Measurements from ENCODE around the gene USP25. TPM values are rescaled to one million over a fixed set of nuclear protein-coding genes. Genes with fewer than 3 reads are reported as not detected.

USP25 gene
- polyA plus RNA-seq, 3 donors: 54.3 to 63.7 (median 63.2) TPM

DNA sequence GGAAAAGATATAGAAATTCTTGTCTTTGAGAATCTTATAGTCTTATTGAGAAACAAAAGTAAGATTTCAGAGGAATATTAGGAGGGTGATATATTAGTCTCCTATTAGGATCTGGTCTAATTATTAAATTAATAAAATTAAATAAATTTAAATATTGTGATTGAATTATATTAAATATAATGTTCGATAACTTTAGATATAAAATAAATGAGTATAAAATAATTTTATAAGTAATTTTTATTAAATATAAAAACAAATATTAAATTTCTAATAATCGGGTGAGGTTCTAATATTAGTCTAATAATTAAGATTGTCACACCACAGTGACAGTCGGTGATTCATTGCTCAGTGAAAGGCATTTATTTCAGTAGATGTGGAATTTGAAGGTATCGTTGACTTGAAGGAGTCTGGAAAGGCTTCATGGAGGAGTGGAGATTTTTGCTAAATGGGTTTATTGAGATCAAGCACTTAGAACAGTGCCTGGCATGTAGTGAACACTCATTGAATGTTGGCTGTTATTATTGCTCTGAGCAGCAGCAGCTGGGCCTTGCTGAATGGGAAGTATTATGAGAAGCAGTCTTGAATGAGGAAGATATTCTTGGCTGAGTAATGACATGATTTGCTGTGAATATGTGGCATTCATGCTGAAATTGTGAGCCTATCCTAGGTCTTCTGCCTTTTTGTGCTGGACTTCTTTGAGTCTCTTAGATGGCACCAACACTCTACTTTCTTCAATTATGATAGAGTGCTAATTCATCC is 74.6 kb downstream of the USP25 start:
- DNase-seq (ENCODE audit: low read depth in 3 of 3, low spot score in 2 of 3): no peak

- no peak for DNase-seq (ENCODE audit: low read depth in 3 of 3, low spot score in 2 of 3)
These were observed 79.3 kb downstream of the USP25 start for GRCh38 chr21:15809065-15809464.

- DNase-seq (ENCODE audit: low read depth in 3 of 3, low spot score in 2 of 3): no peak
These were observed 80.0 kb downstream of the USP25 start for GRCh38 chr21:15809818-15810217.

DNA sequence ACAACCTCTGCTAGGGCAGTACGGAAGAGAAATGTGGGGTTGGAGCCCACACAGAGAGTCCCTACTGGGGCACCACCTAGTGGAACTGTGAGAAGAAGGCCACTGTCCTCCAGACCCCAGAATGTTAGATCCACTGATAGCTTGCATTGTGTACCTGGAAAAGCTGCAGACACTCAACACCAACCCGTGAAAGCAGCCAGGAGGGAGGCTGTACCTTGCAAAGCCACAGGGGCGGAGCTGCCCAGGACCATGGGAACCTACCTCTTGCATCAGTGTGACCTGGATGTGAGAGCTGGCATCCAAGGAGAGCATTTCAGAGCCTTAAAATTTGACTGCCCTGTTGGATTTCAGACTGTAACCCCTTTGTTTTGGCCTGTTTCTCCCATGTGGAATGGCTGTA is 85.5 kb downstream of the USP25 start:
- no peak for DNase-seq (ENCODE audit: low read depth in 3 of 3, low spot score in 2 of 3)

- DNase-seq (ENCODE audit: low read depth in 3 of 3, low spot score in 2 of 3): no peak
These were observed 90.5 kb downstream of the USP25 start for GRCh38 chr21:15820327-15820726.

- DNase-seq (ENCODE audit: low read depth in 3 of 3, low spot score in 2 of 3): no peak
These were observed 91.1 kb downstream of the USP25 start for GRCh38 chr21:15820852-15821379.

- DNase-seq (ENCODE audit: low read depth in 3 of 3, low spot score in 2 of 3): no peak
These were observed 93.8 kb downstream of the USP25 start for GRCh38 chr21:15823486-15824150.

DNA sequence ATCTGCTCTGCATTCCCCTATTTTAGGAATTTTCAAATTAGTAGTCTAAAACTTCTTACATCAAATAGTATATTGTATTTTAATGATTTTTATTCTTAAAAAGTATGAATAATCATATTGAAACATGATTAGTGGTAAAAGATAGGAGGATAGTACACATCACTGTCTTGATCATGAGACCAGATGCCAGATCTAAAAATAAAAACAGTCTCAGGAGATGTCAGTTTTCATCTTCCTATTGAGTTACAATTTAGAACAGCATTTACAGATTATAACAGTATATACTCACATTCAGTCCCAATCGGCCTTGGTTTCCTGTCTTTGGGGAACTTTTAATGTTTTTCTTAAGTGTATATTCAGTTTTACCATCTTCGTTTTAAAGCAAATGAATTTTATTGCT is 95.9 kb downstream of the USP25 start:
- no peak for DNase-seq (ENCODE audit: low read depth in 3 of 3, low spot score in 2 of 3)

GRCh38 chr21:15826147-15826780 is 96.5 kb downstream of the USP25 start:
- peak in 2 of 3 donors; percentile 1 to 15 for DNase-seq (ENCODE audit: low read depth in 3 of 3, low spot score in 2 of 3)

GRCh38 chr21:15826908-15827601 is 97.3 kb downstream of the USP25 start:
- no peak for DNase-seq (ENCODE audit: low read depth in 3 of 3, low spot score in 2 of 3)

- no peak for DNase-seq (ENCODE audit: low read depth in 3 of 3, low spot score in 2 of 3)
These were observed 101.7 kb downstream of the USP25 start for GRCh38 chr21:15831497-15831896.

DNA sequence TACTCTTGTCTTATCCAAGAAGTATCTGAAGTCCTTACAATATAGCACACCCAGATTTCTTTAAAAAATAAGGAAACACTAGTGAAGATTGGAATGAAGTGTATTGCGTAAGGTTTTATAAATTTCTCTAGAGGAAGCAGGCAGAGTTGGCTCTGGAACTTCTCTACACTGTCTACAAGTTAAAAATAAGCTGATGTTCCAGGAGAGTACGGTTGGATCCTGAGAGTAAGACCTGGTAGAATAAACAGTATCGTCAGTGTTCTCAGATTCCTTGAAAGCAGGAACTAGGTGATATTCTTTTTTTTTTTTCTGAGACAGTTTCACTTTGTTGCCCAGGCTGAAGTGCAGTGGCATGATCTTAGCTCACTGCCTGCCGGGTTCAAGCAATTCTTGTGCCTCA is 107.9 kb downstream of the USP25 start:
- DNase-seq (ENCODE audit: low read depth in 3 of 3, low spot score in 2 of 3): no peak

- DNase-seq (ENCODE audit: low read depth in 3 of 3, low spot score in 2 of 3): no peak
These were observed 109.2 kb downstream of the USP25 start for GRCh38 chr21:15839026-15839425.

GRCh38 chr21:15839601-15840000 is 109.8 kb downstream of the USP25 start:
- DNase-seq (ENCODE audit: low read depth in 3 of 3, low spot score in 2 of 3): no peak

DNA sequence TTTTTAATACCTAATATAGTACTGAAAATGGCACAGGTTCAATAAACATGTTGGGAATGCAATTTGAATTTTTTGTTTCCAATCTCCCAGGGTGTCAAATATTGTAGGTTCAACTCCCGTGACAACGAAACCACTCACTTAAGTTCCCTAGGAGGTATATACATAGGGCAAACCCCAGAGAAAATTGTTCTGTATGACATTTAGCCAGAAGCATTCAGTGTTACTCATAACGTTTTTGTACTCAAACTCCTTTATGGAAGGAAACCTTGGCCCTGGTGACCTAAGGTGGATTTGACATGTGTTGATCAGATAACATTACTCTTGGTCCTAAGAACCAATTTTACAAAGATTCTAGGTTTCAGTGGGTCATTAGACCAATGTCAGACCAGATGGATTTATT is 110.6 kb downstream of the USP25 start:
- no peak for DNase-seq (ENCODE audit: low read depth in 3 of 3, low spot score in 2 of 3)

- no peak for DNase-seq (ENCODE audit: low read depth in 3 of 3, low spot score in 2 of 3)
These were observed 112.2 kb downstream of the USP25 start for GRCh38 chr21:15841856-15842564.

- DNase-seq (ENCODE audit: low read depth in 3 of 3, low spot score in 2 of 3): no peak
These were observed 112.7 kb downstream of the USP25 start for GRCh38 chr21:15842565-15842880.

- no peak for DNase-seq (ENCODE audit: low read depth in 3 of 3, low spot score in 2 of 3)
These were observed 114.0 kb downstream of the USP25 start for GRCh38 chr21:15843766-15844165.

DNA sequence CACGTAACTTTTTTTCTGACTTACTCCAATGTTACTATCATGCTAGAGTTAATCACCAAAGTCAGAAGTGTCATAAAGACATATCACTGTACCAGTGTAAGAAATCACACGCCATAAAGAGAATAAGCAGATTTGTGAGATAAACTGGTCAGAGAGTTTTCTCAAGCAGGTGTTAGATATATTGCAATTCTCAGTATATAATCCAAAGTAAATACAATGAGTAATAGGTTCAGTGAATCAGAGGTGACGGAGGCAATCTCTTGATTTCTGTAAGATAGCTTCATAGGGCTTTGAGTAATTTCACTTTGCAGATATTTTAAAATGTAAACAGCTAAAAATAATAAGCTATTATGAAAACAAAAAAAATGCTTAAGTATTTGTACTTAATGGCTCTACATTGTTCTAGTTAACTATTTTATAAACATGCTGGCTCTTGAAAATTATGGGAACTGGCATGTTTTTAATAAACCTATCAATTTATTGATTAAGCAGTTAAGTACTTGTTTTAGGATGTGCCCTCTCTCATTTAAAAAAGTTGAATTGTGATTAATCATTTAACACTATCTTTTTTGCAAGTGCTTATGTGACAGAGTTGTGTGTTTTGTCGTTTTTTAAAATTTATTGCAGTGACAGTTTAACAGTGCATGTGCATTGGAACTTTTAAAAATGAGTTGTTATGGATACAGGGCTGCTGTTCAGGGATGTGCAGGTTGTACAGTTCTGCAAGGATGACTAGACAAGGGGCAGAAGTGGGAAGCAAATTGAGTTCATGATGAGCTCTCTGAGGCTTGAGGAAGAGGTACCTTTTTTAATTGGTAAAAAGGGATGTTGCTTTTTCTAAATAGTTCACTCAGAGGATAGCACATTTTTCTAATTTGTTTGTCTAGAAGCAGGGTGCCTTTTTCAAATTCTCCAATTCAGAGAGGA is 119.1 kb downstream of the USP25 start:
- no peak for DNase-seq (ENCODE audit: low read depth in 3 of 3, low spot score in 2 of 3)

DNA sequence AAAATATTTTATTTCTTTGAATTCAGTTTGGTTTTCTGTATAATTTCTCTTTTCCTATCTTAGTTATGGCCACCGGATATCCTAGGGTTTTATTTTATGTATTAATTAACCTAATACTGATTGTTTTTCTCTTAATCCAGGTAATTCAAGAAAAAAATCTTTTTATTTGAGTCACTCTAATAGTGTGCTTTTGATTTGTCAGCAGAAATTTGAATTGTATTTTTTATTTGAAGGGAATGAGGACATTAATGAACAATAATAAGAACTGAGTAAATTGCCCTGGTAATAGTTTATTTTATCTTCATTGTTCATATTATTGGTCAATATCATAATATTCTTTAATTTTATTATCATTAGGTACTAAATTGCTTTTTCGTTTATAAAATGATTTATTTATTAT is 120.1 kb downstream of the USP25 start:
- DNase-seq (ENCODE audit: low read depth in 3 of 3, low spot score in 2 of 3): no peak
